ENCODE results near the gene LPP.

DNA sequence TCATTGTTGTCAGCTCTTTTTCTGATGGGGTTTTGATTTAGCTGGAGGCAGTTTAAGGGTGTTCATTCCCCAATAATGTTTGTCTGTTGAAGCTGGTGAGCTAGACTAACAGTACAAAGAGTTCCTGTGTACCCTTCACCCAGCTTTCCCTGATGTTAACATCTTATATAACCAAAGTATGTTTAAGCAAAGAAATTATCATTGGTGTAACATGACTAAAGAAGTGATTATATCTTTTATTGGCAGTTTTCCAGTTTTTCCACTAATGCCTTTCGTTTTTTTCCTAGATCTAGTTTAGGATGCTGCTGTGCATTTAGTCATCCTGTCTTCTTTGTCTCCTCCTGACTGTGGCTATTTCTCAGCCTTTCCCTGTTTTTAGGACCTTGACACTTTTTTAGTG is 165.6 kb downstream of the LPP start:
- TF ChIP-seq, protein P1, sequence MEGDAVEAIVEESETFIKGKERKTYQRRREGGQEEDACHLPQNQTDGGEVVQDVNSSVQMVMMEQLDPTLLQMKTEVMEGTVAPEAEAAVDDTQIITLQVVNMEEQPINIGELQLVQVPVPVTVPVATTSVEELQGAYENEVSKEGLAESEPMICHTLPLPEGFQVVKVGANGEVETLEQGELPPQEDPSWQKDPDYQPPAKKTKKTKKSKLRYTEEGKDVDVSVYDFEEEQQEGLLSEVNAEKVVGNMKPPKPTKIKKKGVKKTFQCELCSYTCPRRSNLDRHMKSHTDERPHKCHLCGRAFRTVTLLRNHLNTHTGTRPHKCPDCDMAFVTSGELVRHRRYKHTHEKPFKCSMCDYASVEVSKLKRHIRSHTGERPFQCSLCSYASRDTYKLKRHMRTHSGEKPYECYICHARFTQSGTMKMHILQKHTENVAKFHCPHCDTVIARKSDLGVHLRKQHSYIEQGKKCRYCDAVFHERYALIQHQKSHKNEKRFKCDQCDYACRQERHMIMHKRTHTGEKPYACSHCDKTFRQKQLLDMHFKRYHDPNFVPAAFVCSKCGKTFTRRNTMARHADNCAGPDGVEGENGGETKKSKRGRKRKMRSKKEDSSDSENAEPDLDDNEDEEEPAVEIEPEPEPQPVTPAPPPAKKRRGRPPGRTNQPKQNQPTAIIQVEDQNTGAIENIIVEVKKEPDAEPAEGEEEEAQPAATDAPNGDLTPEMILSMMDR (IDR thresholded peaks at IDR 0.05; ENCODE audit: insufficient read depth, low read length), result no peak
- TF ChIP-seq POLR2AphosphoS5 (IDR thresholded peaks at IDR 0.05; ENCODE audit: low read depth) (no peak), GABPA (IDR thresholded peaks at IDR 0.05; ENCODE audit: low read depth) (no peak), SPI1 (IDR thresholded peaks at IDR 0.05; ENCODE audit: borderline replicate concordance, low read depth) (no peak)
- TF ChIP-seq, protein P2, sequence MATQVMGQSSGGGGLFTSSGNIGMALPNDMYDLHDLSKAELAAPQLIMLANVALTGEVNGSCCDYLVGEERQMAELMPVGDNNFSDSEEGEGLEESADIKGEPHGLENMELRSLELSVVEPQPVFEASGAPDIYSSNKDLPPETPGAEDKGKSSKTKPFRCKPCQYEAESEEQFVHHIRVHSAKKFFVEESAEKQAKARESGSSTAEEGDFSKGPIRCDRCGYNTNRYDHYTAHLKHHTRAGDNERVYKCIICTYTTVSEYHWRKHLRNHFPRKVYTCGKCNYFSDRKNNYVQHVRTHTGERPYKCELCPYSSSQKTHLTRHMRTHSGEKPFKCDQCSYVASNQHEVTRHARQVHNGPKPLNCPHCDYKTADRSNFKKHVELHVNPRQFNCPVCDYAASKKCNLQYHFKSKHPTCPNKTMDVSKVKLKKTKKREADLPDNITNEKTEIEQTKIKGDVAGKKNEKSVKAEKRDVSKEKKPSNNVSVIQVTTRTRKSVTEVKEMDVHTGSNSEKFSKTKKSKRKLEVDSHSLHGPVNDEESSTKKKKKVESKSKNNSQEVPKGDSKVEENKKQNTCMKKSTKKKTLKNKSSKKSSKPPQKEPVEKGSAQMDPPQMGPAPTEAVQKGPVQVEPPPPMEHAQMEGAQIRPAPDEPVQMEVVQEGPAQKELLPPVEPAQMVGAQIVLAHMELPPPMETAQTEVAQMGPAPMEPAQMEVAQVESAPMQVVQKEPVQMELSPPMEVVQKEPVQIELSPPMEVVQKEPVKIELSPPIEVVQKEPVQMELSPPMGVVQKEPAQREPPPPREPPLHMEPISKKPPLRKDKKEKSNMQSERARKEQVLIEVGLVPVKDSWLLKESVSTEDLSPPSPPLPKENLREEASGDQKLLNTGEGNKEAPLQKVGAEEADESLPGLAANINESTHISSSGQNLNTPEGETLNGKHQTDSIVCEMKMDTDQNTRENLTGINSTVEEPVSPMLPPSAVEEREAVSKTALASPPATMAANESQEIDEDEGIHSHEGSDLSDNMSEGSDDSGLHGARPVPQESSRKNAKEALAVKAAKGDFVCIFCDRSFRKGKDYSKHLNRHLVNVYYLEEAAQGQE (IDR thresholded peaks at IDR 0.05; ENCODE audit: insufficient replicate concordance, low read depth), result no peak
